Adrenal gland (tissue), 5 donors: ENCODE results near the gene MUC5B.

Experiments used
- POLR2A ChIP-seq, 2 donors: fragments of 450-650 bp; IDR thresholded peaks; one replicate each; pipeline ENCODE4 v1.6.1; 2017; ENCODE audit warnings: antibody characterized with exemption in 2 of 2, mild to moderate bottlenecking in 2 of 2, moderate library complexity in 1 of 2
- TF ChIP-seq, protein P1 (sequence below), 6 experiments: fragments of 450-650 bp in 4 of 6; fragments of 200-600 bp in 2 of 6; sonication (generic) in 1 of 6; IDR thresholded peaks; 1 replicate in 5 of 6; 2 replicates in 1 of 6; pipeline versions ENCODE4 v1.5.1 to v1.8.0; 2016 to 2021; ENCODE audit warnings: antibody characterized with exemption in 6 of 6, mild to moderate bottlenecking in 2 of 6, moderate library complexity in 1 of 6
- donor health status: DM: no; HTN: no; CAD: no.

DNA sequence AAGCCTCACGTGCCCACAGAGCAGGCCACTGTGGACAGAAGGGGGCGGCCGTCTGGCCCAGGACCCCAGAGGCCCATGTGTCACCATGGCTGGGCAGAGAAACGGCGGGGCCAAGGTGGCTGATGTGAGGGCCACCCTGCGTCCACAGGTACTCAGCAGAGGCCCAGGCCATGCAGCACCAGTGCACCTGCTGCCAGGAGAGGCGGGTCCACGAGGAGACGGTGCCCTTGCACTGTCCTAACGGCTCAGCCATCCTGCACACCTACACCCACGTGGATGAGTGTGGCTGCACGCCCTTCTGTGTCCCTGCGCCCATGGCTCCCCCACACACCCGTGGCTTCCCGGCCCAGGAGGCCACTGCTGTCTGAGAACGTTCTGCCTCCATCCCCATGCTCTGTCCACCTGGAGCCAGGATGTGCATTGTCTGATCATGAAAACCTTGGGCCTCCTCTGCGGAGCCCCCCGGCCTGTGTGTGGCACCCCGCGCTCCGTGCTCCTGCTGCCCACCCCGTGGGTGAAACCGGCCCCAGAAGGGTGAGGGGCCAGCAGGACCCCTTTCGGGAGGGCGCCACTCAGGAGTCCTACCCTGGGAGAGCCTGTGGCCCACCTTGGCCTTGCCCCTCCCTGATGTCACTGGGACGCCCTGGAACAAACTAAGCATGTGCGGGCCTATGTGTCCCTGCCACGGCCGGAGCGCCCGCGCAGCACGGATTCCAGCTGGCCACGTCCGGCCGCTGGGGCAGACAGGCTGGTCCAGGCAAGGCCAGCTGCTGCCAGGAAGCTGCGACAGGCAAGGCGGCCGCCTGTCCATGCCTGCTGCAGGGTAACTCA, 38.6 kb downstream of the MUC5B start:
- TF ChIP-seq, protein P1, sequence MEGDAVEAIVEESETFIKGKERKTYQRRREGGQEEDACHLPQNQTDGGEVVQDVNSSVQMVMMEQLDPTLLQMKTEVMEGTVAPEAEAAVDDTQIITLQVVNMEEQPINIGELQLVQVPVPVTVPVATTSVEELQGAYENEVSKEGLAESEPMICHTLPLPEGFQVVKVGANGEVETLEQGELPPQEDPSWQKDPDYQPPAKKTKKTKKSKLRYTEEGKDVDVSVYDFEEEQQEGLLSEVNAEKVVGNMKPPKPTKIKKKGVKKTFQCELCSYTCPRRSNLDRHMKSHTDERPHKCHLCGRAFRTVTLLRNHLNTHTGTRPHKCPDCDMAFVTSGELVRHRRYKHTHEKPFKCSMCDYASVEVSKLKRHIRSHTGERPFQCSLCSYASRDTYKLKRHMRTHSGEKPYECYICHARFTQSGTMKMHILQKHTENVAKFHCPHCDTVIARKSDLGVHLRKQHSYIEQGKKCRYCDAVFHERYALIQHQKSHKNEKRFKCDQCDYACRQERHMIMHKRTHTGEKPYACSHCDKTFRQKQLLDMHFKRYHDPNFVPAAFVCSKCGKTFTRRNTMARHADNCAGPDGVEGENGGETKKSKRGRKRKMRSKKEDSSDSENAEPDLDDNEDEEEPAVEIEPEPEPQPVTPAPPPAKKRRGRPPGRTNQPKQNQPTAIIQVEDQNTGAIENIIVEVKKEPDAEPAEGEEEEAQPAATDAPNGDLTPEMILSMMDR (IDR thresholded peaks at IDR 0.05) = no peak
- no peak for TF ChIP-seq POLR2A (IDR thresholded peaks at IDR 0.05)
